Nephron (organoid): ENCODE data around the gene TEX54.
"Not testable (repeated sequence)": the region's sequence is repeated elsewhere in the genome, so short reads cannot be mapped to it uniquely, and the experiment has no call there.

Source experiments
- H3K27ac Mint-ChIP-seq, 3 experiments: 2 replicates each; pipeline ENCODE4 v1.8.0; 2020; ENCODE audit warnings: mixed read lengths in 3 of 3, mild to moderate bottlenecking in 2 of 3, moderate library complexity in 1 of 3
- H3K27me3 Mint-ChIP-seq: 2 replicates; pipeline ENCODE4 v1.8.0; 2021; ENCODE audit warnings: low read depth, mild to moderate bottlenecking, moderate library complexity, mixed read lengths
- H3K36me3 Mint-ChIP-seq: 2 replicates; pipeline ENCODE4 v1.8.0; 2020; ENCODE audit warnings: low read depth, mixed read lengths
- H3K4me1 Mint-ChIP-seq: 2 replicates; pipeline ENCODE4 v1.8.0; 2020; ENCODE audit warnings: mixed read lengths
- H3K4me3 Mint-ChIP-seq, 3 experiments: 2 replicates each; pipeline ENCODE4 v1.8.0; 2020; ENCODE audit warnings: mild to moderate bottlenecking in 3 of 3, mixed read lengths in 3 of 3, moderate library complexity in 2 of 3
- H3K9me3 Mint-ChIP-seq: 2 replicates; pipeline ENCODE4 v1.8.0; 2020; ENCODE audit warnings: mixed read lengths
- TF ChIP-seq, protein P1 (sequence below), 3 experiments: fragments of 200-600 bp; sonication (generic); IDR thresholded peaks; one replicate each; pipeline ENCODE4 v1.5.0; 2021; ENCODE audit warnings: antibody characterized with exemption in 3 of 3; ENCODE audit not compliant: unreplicated experiment in 3 of 3

Gene TEX54

GRCh38 chr11:62839050-62839945 is 6.7 kb upstream of the TEX54 start, which contains the start of gene WDR74:
Gene WDR74, minus strand, starts transcription at chr11:62839590. Its CDS starts 20 bp downstream, at chr11:62839570.
- no peak within 1 kb of the TSS for H3K27ac Mint-ChIP-seq
- no peak within 1 kb of the TSS for H3K4me3 Mint-ChIP-seq
- H3K36me3 Mint-ChIP-seq = peaks cover 19% of the 10 kb centered on the region
- H3K27me3 Mint-ChIP-seq = no peaks in the 10 kb centered on the region
- TF ChIP-seq, protein P1, sequence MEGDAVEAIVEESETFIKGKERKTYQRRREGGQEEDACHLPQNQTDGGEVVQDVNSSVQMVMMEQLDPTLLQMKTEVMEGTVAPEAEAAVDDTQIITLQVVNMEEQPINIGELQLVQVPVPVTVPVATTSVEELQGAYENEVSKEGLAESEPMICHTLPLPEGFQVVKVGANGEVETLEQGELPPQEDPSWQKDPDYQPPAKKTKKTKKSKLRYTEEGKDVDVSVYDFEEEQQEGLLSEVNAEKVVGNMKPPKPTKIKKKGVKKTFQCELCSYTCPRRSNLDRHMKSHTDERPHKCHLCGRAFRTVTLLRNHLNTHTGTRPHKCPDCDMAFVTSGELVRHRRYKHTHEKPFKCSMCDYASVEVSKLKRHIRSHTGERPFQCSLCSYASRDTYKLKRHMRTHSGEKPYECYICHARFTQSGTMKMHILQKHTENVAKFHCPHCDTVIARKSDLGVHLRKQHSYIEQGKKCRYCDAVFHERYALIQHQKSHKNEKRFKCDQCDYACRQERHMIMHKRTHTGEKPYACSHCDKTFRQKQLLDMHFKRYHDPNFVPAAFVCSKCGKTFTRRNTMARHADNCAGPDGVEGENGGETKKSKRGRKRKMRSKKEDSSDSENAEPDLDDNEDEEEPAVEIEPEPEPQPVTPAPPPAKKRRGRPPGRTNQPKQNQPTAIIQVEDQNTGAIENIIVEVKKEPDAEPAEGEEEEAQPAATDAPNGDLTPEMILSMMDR (IDR thresholded peaks at IDR 0.05; ENCODE audit: unreplicated experiment in 3 of 3) = no peak
- H3K4me1 Mint-ChIP-seq = peaks cover 10% of the 10 kb centered on the region
- H3K9me3 Mint-ChIP-seq = no peaks in the 10 kb centered on the region

GRCh38 chr11:62835336-62835735 is 2.7 kb upstream of the TEX54 start:
- H3K36me3 Mint-ChIP-seq = peaks cover 28% of the 10 kb centered on the region
- no peak overlapping the region for H3K27ac Mint-ChIP-seq
- TF ChIP-seq, protein P1 (IDR thresholded peaks at IDR 0.05; ENCODE audit: unreplicated experiment in 3 of 3) = no peak
- H3K4me3 Mint-ChIP-seq = peak overlapping the region; percentile 42 to 84 (median 44)
- no peaks in the 10 kb centered on the region for H3K9me3 Mint-ChIP-seq
- H3K27me3 Mint-ChIP-seq = no peaks in the 10 kb centered on the region
- H3K4me1 Mint-ChIP-seq = peaks cover 20% of the 10 kb centered on the region

- peaks cover 36% of the 10 kb centered on the region for H3K36me3 Mint-ChIP-seq
- peak within 1 kb of the TSS; percentile 91 to 93 (median 91) for H3K4me3 Mint-ChIP-seq
- H3K27ac Mint-ChIP-seq = peak within 1 kb of the TSS; percentile 96 to 98 (median 98)
- TF ChIP-seq, protein P1 (IDR thresholded peaks at IDR 0.05; ENCODE audit: unreplicated experiment in 3 of 3) = no peak
- H3K4me1 Mint-ChIP-seq = peaks cover 19% of the 10 kb centered on the region
- H3K9me3 Mint-ChIP-seq = no peaks in the 10 kb centered on the region
- H3K27me3 Mint-ChIP-seq = no peaks in the 10 kb centered on the region
Observed at GRCh38 chr11:62831520-62832335, 913 bp downstream of the TEX54 start, which contains the start of gene STX5. Gene STX5, minus strand, starts transcription at chr11:62832051. Its CDS starts 808 bp downstream, at chr11:62831243.

- Mint-ChIP-seq H3K9me3 (no peaks in the 10 kb centered on the region), H3K36me3 (peaks cover 31% of the 10 kb centered on the region), H3K4me1 (peaks cover 19% of the 10 kb centered on the region), H3K27ac (peak overlapping the region; percentile 96 to 98 (median 98)), H3K27me3 (no peaks in the 10 kb centered on the region), H3K4me3 (peak overlapping the region; percentile 91 to 93 (median 91))
- TF ChIP-seq, protein P1 (IDR thresholded peaks at IDR 0.05; ENCODE audit: unreplicated experiment in 3 of 3) = no peak
Observed at GRCh38 chr11:62830904-62831519, 1.6 kb downstream of the TEX54 start.

- H3K4me1 Mint-ChIP-seq = peaks cover 13% of the 10 kb centered on the region
- peaks cover 39% of the 10 kb centered on the region for H3K36me3 Mint-ChIP-seq
- not testable (repeated sequence) for H3K27ac Mint-ChIP-seq, H3K9me3 Mint-ChIP-seq, H3K27me3 Mint-ChIP-seq, H3K4me3 Mint-ChIP-seq
Observed at GRCh38 chr11:62828130-62828529, 4.5 kb downstream of the TEX54 start.

GRCh38 chr11:62823677-62824076 is 9.0 kb downstream of the TEX54 start:
- Mint-ChIP-seq H3K4me3 (no peak overlapping the region), H3K27me3 (no peaks in the 10 kb centered on the region), H3K27ac (no peak overlapping the region), H3K9me3 (no peaks in the 10 kb centered on the region), H3K4me1 (no peaks in the 10 kb centered on the region), H3K36me3 (peaks cover 59% of the 10 kb centered on the region)
- TF ChIP-seq, protein P1 (IDR thresholded peaks at IDR 0.05; ENCODE audit: unreplicated experiment in 3 of 3) = no peak
